HL-60 (cell line): ENCODE data around the gene USP36.

Source experiments
- DNase-seq, 2 experiments: peaks; one replicate each; pipeline ENCODE4 v3.0.0-alpha.2; 2010 to 2020; ENCODE audit warnings: low read depth in 1 of 2, low spot score in 1 of 2
- H3K27ac ChIP-seq: fragments of 250-450 bp; sonication (Bioruptor Pico); replicated peaks from 2 replicates; pipeline ENCODE4 v1.5.1; 2020; ENCODE audit warnings: mild to moderate bottlenecking, moderate library complexity
- H3K27me3 ChIP-seq: fragments of 250-450 bp; sonication (Bioruptor Pico); 2 replicates; pipeline ENCODE4 v1.5.1; 2021; ENCODE audit warnings: mild to moderate bottlenecking, moderate library complexity; ENCODE audit not compliant: insufficient read depth, poor library complexity, severe bottlenecking
- H3K4me3 ChIP-seq: replicated peaks from 2 replicates; pipeline ENCODE4 v1.5.1; 2011; ENCODE audit warnings: mild to moderate bottlenecking, control low read depth, low read length; ENCODE audit not compliant: insufficient read depth
- CTCF ChIP-seq: IDR thresholded peaks from one replicate; pipeline ENCODE4 v1.5.1; 2011; ENCODE audit warnings: low read length, control low read depth, inconsistent platforms; ENCODE audit not compliant: insufficient read depth
- GABPA ChIP-seq: IDR thresholded peaks from 2 replicates; pipeline ENCODE4 v1.6.1; 2012; ENCODE audit warnings: low read depth
- POLR2AphosphoS5 ChIP-seq: IDR thresholded peaks from 2 replicates; pipeline ENCODE4 v1.6.1; 2012; ENCODE audit warnings: low read depth
- REST ChIP-seq: IDR thresholded peaks from 2 replicates; pipeline ENCODE4 v1.6.1; 2012; ENCODE audit warnings: low read depth; ENCODE audit not compliant: insufficient replicate concordance
- SPI1 ChIP-seq: IDR thresholded peaks from 2 replicates; pipeline ENCODE4 v1.6.1; 2012; ENCODE audit warnings: low read depth, mild to moderate bottlenecking, borderline replicate concordance

The USP36 gene

GRCh38 chr17:78793415-78793814, 47.2 kb downstream of the USP36 start:
- no peak for TF ChIP-seq POLR2AphosphoS5
- no peak for TF ChIP-seq GABPA
- TF ChIP-seq CTCF, result no peak
- TF ChIP-seq SPI1, result no peak
- no peak for TF ChIP-seq REST
- no peak overlapping the region for H3K4me3 ChIP-seq
- no peak for DNase-seq
- no peaks in the 10 kb centered on the region for H3K27me3 ChIP-seq
- H3K27ac ChIP-seq, result no peak overlapping the region

DNA sequence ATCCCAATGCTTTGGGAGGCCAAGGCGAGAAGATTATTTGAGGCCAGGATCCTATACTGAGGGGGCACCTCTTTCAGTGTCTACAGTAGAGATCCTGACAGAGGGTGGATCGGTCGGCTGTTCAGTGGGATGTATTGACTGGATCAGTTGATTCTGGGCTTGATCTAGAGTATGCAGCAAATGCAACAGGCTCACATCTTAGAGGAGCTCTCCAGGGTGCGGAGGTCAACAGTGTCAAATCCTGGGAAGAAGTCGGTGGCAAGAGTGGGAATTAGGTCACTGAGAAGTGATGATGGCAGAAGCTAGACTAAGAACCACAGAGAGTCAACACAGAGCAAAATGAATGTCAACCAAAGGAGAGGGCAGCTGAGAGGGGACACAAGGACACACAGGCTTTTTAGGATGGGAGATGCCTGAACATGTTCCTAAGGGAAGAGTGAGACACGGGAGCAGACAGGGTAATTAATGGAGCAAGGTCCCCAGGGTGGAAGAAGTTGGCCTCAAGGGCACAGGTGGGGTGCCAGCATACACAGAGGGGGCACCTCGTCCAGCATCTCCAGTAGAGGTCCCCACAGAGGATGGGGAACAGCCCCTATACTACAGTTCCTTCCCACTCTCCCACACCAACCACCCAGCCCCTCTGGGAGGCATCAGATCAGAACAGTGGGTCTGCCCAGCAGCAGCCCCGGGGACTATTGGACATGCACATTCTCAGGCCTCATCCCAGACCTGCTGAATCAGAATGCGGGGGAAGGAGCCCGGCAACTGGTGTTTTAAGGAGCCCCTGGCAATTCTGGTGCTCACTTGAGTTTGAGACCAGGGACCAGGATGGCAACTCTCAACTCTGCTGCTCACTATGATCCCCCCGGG, 48.5 kb downstream of the USP36 start:
- H3K27ac ChIP-seq, result no peak overlapping the region
- H3K27me3 ChIP-seq, result no peaks in the 10 kb centered on the region
- TF ChIP-seq CTCF, result no peak
- no peak for TF ChIP-seq SPI1
- TF ChIP-seq GABPA, result no peak
- TF ChIP-seq REST, result no peak
- no peak for TF ChIP-seq POLR2AphosphoS5
- H3K4me3 ChIP-seq, result no peak overlapping the region
- DNase-seq, result no peak

DNA sequence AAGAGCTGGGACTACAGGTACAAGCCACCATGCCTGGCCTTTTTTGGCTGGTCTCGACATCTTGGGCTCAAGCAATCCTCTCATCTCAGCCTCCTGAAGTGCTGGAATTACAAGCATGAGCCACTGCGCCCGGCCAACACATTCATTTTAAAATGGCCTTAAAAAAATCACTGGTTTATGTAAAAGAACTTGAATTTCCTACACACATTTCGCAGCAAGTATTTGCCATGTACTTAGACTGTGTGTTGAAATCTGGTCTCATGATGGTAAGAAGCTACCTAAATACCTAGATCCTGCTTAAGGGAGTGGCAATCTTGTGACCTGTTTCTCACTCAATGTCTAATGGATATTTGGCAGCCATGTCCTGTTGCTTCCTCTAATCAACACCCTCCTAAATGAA, 50.1 kb downstream of the USP36 start:
- TF ChIP-seq POLR2AphosphoS5, result no peak
- Histone ChIP-seq H3K27me3 (no peaks in the 10 kb centered on the region), H3K4me3 (no peak overlapping the region), H3K27ac (no peak overlapping the region)
- no peak for DNase-seq

- no peak for DNase-seq
- Histone ChIP-seq H3K27me3 (no peaks in the 10 kb centered on the region), H3K4me3 (no peak overlapping the region), H3K27ac (no peak overlapping the region)
- TF ChIP-seq POLR2AphosphoS5 (no peak), REST (no peak), SPI1 (no peak), GABPA (no peak), CTCF (no peak)
Observed at GRCh38 chr17:78789663-78790181, 50.9 kb downstream of the USP36 start.
